SK-N-SH (cell line): ENCODE data around the gene OTOG. TPM values are rescaled to one million over a fixed set of nuclear protein-coding genes. Genes with fewer than 3 reads are reported as not detected.

Experiments used
- CTCF ChIA-PET: fragments of 300-600, 350-600 bp; formaldehyde crosslinking; extraction: SDS; loops from one replicate; lab custom pipeline; 2021; lab: Yijun Ruan, JAX
- POLR2A ChIA-PET: fragments of 350-600 bp; sonication (Branson Sonifier 250); formaldehyde crosslinking; extraction: SDS; loops from one replicate; lab custom pipeline; 2020; ENCODE audit warnings: antibody characterized with exemption, inconsistent platforms; lab: Yijun Ruan, JAX
- DNase-seq: peaks from one replicate; pipeline ENCODE4 v3.0.0; 2012
- H2AFZ ChIP-seq: fragments of 200-600 bp; sonication (generic); 2 replicates; pipeline ENCODE4 v1.8.1; 2016; ENCODE audit warnings: antibody characterized with exemption, mild to moderate bottlenecking, low read depth
- H3F3A ChIP-seq: fragments of 200-600 bp; sonication (generic); replicated peaks from 2 replicates; pipeline ENCODE3; 2016; ENCODE audit warnings: antibody characterized with exemption, mild to moderate bottlenecking; ENCODE audit not compliant: insufficient read depth
- H3K27ac ChIP-seq, 2 experiments: fragments of 200-500 bp in 1 of 2; fragments of 200-600 bp in 1 of 2; sonication (Bioruptor generic) in 1 of 2; sonication (generic), shearing (Covaris generic) in 1 of 2; 2 replicates each; pipeline versions ENCODE4 v1.5.1 to v1.6.1; 2014 to 2016; ENCODE audit warnings: low read depth in 2 of 2, inconsistent platforms in 1 of 2, low read length in 1 of 2, mild to moderate bottlenecking in 1 of 2, mixed read lengths in 1 of 2
- H3K27me3 ChIP-seq: fragments of 200-600 bp; sonication (generic), shearing (Covaris generic); 2 replicates; pipeline ENCODE4 v1.6.1; 2016; ENCODE audit warnings: mixed run types; ENCODE audit not compliant: insufficient read depth
- H3K36me3 ChIP-seq, 2 experiments: fragments of 200-500 bp in 1 of 2; fragments of 200-600 bp in 1 of 2; sonication (Bioruptor generic) in 1 of 2; sonication (generic) in 1 of 2; replicated peaks in 1 of 2; 2 replicates each; pipeline versions ENCODE3 to v1.5.1; 2014 to 2016; ENCODE audit warnings: low read length in 1 of 2, mild to moderate bottlenecking in 1 of 2; ENCODE audit not compliant: insufficient read depth in 2 of 2, control insufficient read depth in 1 of 2
- H3K4me1 ChIP-seq, 2 experiments: fragments of 200-500 bp in 1 of 2; fragments of 200-600 bp in 1 of 2; sonication (Bioruptor generic) in 1 of 2; sonication (generic), shearing (Covaris generic) in 1 of 2; 2 replicates each; pipeline versions ENCODE4 v1.5.1 to v1.6.1; 2014 to 2016; ENCODE audit warnings: low read depth in 1 of 2, low read length in 1 of 2, mixed run types in 1 of 2; ENCODE audit not compliant: insufficient read depth in 2 of 2, control insufficient read depth in 1 of 2
- H3K4me2 ChIP-seq: fragments of 200-600 bp; sonication (generic), shearing (Covaris generic); 2 replicates; pipeline ENCODE4 v1.6.1; 2017; ENCODE audit warnings: mixed run types
- H3K4me3 ChIP-seq, 2 experiments: fragments of 200-500 bp in 1 of 2; fragments of 200-600 bp in 1 of 2; sonication (Bioruptor generic) in 1 of 2; sonication (generic), shearing (Covaris generic) in 1 of 2; 2 replicates each; pipeline versions ENCODE4 v1.5.1 to v1.8.1; 2014 to 2016; ENCODE audit warnings: low read depth in 2 of 2, inconsistent platforms in 1 of 2, low read length in 1 of 2, mild to moderate bottlenecking in 1 of 2, mixed read lengths in 1 of 2, moderate library complexity in 1 of 2
- H3K79me2 ChIP-seq: fragments of 200-600 bp; sonication (generic); 2 replicates; pipeline ENCODE4 v1.8.1; 2017; ENCODE audit warnings: mild to moderate bottlenecking; ENCODE audit not compliant: insufficient read depth
- H3K9ac ChIP-seq: fragments of 200-600 bp; sonication (generic); 2 replicates; pipeline ENCODE4 v1.6.1; 2017; ENCODE audit warnings: mixed run types
- H3K9me2 ChIP-seq: fragments of 200-600 bp; sonication (generic); 2 replicates; pipeline ENCODE4 v1.6.1; 2017; ENCODE audit warnings: mixed run types
- H3K9me3 ChIP-seq: fragments of 200-600 bp; sonication (generic); 2 replicates; pipeline ENCODE4 v1.6.1; 2017; ENCODE audit warnings: mixed run types, mild to moderate bottlenecking, moderate library complexity
- H4K20me1 ChIP-seq: fragments of 200-600 bp; sonication (generic); 2 replicates; pipeline ENCODE4 v1.6.1; 2017; ENCODE audit warnings: mild to moderate bottlenecking, mixed run types; ENCODE audit not compliant: insufficient read depth
- EP300 ChIP-seq, 2 experiments: IDR thresholded peaks; 2 replicates each; pipeline versions ENCODE4 v1.4.0 to v1.6.1; 2012; ENCODE audit warnings: borderline replicate concordance in 1 of 2, low read depth in 1 of 2, low read length in 1 of 2
- EZH2phosphoT487 ChIP-seq: fragments of 200-600 bp; sonication (generic); IDR thresholded peaks from 2 replicates; pipeline ENCODE4 v1.6.1; 2017; ENCODE audit warnings: low read depth, mixed run types, mild to moderate bottlenecking, antibody characterized with exemption, moderate library complexity, borderline replicate concordance
- FOXJ3 ChIP-seq: sonication (generic); formaldehyde crosslinking; IDR thresholded peaks from 2 replicates; pipeline ENCODE4 v1.5.1; 2020; ENCODE audit warnings: mild to moderate bottlenecking, missing genetic modification reagents
- FOXM1 ChIP-seq: IDR thresholded peaks from 2 replicates; pipeline ENCODE4 v1.4.0; 2012; ENCODE audit warnings: low read depth, mild to moderate bottlenecking
- JUND ChIP-seq: IDR thresholded peaks from 2 replicates; pipeline ENCODE4 v1.4.0; 2012
- MEF2A ChIP-seq: IDR thresholded peaks from 2 replicates; pipeline ENCODE4 v1.4.0; 2012; ENCODE audit warnings: low read depth, borderline replicate concordance
- NFIC ChIP-seq: IDR thresholded peaks from 2 replicates; pipeline ENCODE4 v1.4.0; 2012; ENCODE audit warnings: borderline replicate concordance
- NRF1 ChIP-seq: IDR thresholded peaks from 2 replicates; pipeline ENCODE4 v1.6.1; 2012; ENCODE audit warnings: low read depth, mild to moderate bottlenecking, low read length
- RAD21 ChIP-seq: IDR thresholded peaks from 2 replicates; pipeline ENCODE4 v1.6.1; 2012; ENCODE audit warnings: mild to moderate bottlenecking, low read length
- RXRA ChIP-seq: IDR thresholded peaks from 2 replicates; pipeline ENCODE4 v1.4.0; 2012; ENCODE audit warnings: low read depth, mild to moderate bottlenecking, borderline replicate concordance
- SMC3 ChIP-seq: IDR thresholded peaks from 2 replicates; pipeline ENCODE4 v1.6.1; 2012; ENCODE audit warnings: low read depth, low read length, improper control_type of control experiment
- TAF1 ChIP-seq: IDR thresholded peaks from 2 replicates; pipeline ENCODE4 v1.6.1; 2012; ENCODE audit warnings: low read depth, mild to moderate bottlenecking, low read length, moderate library complexity, borderline replicate concordance
- YY1 ChIP-seq: IDR thresholded peaks from 2 replicates; pipeline ENCODE4 v1.4.0; 2012; ENCODE audit warnings: low read depth, mild to moderate bottlenecking
- WGBS: methylation state at CpG from one replicate; pipeline ENCODE4 v1.1.6; 2017; ENCODE audit warnings: low lambda C conversion rate; 5-methylcytosine and 5-hydroxymethylcytosine counted together
- polyA plus RNA-seq, 3 experiments: library from polyadenylated mRNA; depleted of rRNA; stranded (reverse); fragments of >200 nt; gene quantifications; 2 replicates each; pipeline ENCODE4 v1.2.3, GENCODE V29; 2012
- TF ChIP-seq, protein P1 (sequence below): IDR thresholded peaks from 2 replicates; pipeline ENCODE4 v1.4.0; 2012; ENCODE audit warnings: low read depth
- TF ChIP-seq, protein P2 (sequence below): fragments of 150-350 bp; IDR thresholded peaks from 2 replicates; pipeline ENCODE4 v1.6.1; 2017; ENCODE audit warnings: antibody characterized with exemption, low read length, low read depth, borderline replicate concordance
- TF ChIP-seq, protein P3 (sequence below): IDR thresholded peaks from 2 replicates; pipeline ENCODE4; 2012

The OTOG gene
- polyA plus RNA-seq, 1 of the 3 experiments (the other 2 are of a cell fraction), result not detected

DNA sequence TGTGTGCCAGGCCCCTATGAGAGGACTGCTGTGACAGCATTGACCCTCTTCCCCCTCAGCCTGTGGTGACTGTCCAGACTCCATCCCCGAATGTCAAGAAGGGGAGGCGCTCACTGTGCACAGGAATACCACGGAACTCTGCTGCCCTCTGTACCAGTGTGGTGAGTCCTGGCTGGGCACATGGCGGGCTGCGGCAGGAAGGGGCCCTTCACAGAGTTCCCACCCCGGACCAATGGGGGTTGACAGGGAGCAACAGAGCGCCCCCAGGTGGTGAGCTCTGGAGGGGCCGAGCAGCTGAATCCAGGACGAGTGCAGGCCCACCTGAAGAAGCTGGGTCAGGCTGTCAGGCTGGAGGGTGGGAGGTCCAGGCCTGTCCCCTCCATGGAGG, 88.5 kb downstream of the OTOG start:
- Histone ChIP-seq H3K9me3 (no peaks in the 10 kb centered on the region), H3K4me2 (no peak overlapping the region), H3K79me2 (no peaks in the 10 kb centered on the region), H3K4me3 (no peak overlapping the region), H3K4me1 (no peaks in the 10 kb centered on the region), H3K27ac (no peak overlapping the region), H2AFZ (no peak overlapping the region)
- no peak for TF ChIP-seq TAF1
- TF ChIP-seq, all 33 proteins: peak for 0
- H3K36me3 ChIP-seq, result no peaks in the 10 kb centered on the region
- no peaks in the 10 kb centered on the region for H3K27me3 ChIP-seq
- H4K20me1 ChIP-seq, result no peaks in the 10 kb centered on the region
- no peaks in the 10 kb centered on the region for H3K9me2 ChIP-seq
- H3K9ac ChIP-seq, result no peak overlapping the region
- H3F3A ChIP-seq, result no peaks in the 10 kb centered on the region
- 75% methylated on average over 3 of the region's 9 CpGs for WGBS
- ChIA-PET POLR2A (no interaction called here), CTCF (interaction anchor here (0.7 to 2.0 kb wide), 4 partner anchors 10 to 342 kb away, joined by 3 to 7 read pairs (median 4); no protein-coding TSS in a partner anchor)
- DNase-seq, result peak; percentile 19

DNA sequence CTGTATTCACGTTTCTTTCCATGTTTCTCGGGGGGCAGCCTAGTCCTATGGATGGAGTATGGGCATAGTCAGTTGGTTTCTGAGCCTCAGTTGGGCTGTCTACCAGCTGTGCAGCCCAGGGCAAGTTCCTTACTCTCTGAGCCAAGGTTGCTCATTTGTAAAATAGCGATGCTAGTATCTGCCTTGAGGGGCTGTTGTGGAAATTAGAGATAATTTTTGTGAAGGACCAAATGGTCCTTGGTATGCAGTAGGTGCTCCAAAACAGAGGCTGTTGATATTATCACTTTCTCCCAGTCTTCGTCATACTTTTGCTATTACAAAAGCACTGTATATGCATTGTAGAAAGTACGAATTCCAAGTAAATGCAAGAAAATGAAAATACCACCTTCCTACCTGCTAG, 89.7 kb downstream of the OTOG start:
- Histone ChIP-seq H3K4me1 (no peaks in the 10 kb centered on the region), H3K27ac (no peak overlapping the region), H4K20me1 (no peaks in the 10 kb centered on the region), H3K9me2 (no peaks in the 10 kb centered on the region), H3K9me3 (no peaks in the 10 kb centered on the region), H3K9ac (no peak overlapping the region), H3K27me3 (no peaks in the 10 kb centered on the region), H3K4me3 (no peak overlapping the region), H3K4me2 (no peak overlapping the region), H3F3A (no peaks in the 10 kb centered on the region), H3K79me2 (no peaks in the 10 kb centered on the region), H3K36me3 (no peaks in the 10 kb centered on the region), H2AFZ (no peak overlapping the region)
- POLR2A ChIA-PET, result no interaction called here
- no peak for TF ChIP-seq EZH2phosphoT487
- no peak for TF ChIP-seq RXRA
- TF ChIP-seq MEF2A, result no peak
- TF ChIP-seq, protein P1, sequence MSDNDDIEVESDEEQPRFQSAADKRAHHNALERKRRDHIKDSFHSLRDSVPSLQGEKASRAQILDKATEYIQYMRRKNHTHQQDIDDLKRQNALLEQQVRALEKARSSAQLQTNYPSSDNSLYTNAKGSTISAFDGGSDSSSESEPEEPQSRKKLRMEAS, result no peak
- TF ChIP-seq SMC3, result no peak
- no peak for TF ChIP-seq JUND
- TF ChIP-seq, protein P2, sequence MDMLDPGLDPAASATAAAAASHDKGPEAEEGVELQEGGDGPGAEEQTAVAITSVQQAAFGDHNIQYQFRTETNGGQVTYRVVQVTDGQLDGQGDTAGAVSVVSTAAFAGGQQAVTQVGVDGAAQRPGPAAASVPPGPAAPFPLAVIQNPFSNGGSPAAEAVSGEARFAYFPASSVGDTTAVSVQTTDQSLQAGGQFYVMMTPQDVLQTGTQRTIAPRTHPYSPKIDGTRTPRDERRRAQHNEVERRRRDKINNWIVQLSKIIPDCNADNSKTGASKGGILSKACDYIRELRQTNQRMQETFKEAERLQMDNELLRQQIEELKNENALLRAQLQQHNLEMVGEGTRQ, result no peak
- TF ChIP-seq YY1, result no peak
- TF ChIP-seq EP300 (IDR thresholded peaks at IDR 0.05; ENCODE audit: borderline replicate concordance in 1 of 2, low read depth in 1 of 2, low read length in 1 of 2), result no peak
- TF ChIP-seq, protein P3, sequence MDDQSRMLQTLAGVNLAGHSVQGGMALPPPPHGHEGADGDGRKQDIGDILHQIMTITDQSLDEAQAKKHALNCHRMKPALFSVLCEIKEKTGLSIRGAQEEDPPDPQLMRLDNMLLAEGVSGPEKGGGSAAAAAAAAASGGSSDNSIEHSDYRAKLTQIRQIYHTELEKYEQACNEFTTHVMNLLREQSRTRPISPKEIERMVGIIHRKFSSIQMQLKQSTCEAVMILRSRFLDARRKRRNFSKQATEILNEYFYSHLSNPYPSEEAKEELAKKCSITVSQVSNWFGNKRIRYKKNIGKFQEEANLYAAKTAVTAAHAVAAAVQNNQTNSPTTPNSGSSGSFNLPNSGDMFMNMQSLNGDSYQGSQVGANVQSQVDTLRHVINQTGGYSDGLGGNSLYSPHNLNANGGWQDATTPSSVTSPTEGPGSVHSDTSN, result no peak
- no peak for TF ChIP-seq FOXJ3 (CRISPR knock-in tag)
- TF ChIP-seq NRF1, result no peak
- no peak for TF ChIP-seq RAD21
- TF ChIP-seq NFIC, result no peak
- TF ChIP-seq FOXM1, result no peak
- DNase-seq, result peak; percentile 5
- WGBS, result 40% methylated on average over 5 of the region's 5 CpGs
- CTCF ChIA-PET, result interaction anchor here (2.0 kb wide), 1 partner anchor 94 kb away, joined by 7 read pairs; no protein-coding TSS in a partner anchor
